ENCODE results near the gene CDX1.

CDX1 gene

DNA sequence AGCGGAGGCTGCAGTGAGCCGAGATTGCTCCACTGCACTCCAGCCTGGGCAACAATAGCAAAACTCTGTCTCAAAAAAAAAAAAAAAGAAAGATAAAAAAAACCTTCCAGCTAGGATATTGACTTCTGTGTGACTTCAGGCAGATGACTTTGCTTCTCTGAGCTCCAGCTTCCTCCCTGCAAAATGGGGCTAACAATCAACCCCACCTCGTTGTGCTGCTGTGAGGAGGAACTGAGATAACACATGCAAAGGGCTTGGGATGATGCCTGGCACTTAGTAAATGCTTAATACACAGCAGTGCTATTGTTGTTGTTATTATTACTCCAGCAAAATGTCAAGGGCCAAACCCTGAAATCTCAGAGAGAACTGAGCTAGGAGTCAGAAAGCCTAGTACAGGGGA is 3.5 kb upstream of the CDX1 start:
- no peak for DNase-seq (ENCODE audit: low read depth in 2 of 2)

DNA sequence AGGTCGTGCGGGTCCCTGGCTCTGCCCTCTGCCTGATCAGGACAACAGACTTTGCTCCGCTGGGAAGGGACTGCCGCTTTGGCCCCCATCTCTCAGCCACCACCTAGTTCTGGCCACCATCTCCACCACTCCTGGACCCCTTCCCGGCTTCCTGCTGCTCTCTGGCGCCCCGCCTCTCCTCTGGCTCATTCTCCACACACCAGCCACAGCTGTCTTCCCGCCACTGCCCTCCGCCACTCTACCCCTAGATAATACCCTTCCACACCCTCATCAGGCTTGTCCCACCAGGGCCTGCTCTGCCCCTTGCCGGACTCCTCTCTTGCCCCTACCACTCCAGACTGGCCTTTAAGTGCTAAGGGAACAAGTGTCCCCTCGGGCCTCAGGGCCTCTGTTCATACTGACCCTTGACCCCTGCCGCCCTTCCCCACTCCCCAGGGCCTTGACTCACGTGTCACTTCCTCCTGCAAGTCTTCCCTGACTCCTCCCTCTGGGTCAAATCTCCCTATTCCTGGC is 3.0 kb upstream of the CDX1 start:
- DNase-seq (ENCODE audit: low read depth in 2 of 2), result no peak

DNA sequence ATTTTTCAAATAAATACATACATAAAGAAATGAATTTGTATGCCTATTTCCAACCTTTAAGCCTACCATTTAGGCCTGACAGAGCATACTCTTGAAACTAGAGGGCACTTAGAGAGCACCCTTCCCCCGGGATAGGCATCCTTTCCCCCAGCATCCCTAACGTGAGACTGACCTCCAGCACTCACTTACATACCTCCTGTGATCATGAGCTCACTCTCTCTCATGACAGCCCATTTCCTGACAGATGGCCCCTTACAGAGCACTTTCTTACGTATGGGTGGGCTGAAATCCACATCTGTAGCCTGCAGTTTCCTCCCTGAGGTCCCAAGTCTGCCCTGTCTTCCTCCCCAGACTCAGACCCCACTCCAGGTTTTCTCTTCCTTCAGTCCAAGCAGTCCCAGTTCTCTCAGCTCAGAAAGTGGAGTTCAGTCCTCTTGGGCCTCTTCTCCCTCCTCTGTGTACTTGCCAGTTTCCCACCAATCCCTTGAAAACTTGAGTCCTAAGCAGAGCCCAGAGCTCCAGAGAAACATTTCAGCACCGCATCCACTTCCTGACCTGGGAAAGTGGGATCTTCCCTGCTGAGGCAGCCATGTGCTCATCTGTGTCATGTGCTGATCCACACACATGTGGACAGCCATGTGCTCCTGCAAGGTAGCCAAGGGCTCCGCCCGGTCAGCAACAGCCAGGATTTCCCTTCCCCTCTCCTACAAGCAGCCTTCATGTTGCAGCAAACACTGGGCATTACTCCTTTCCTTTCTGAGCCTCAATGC is 2.2 kb upstream of the CDX1 start:
- no peak for DNase-seq (ENCODE audit: low read depth in 2 of 2)

- DNase-seq (ENCODE audit: low read depth in 2 of 2), result no peak
These were observed 435 bp upstream of the CDX1 start for GRCh38 chr5:150166037-150166649.

- DNase-seq (ENCODE audit: low read depth in 2 of 2), result no peak
These were observed 903 bp downstream of the CDX1 start for GRCh38 chr5:150167512-150167850.

- DNase-seq (ENCODE audit: low read depth in 2 of 2), result no peak
These were observed 1.3 kb downstream of the CDX1 start for GRCh38 chr5:150167908-150168307.

DNA sequence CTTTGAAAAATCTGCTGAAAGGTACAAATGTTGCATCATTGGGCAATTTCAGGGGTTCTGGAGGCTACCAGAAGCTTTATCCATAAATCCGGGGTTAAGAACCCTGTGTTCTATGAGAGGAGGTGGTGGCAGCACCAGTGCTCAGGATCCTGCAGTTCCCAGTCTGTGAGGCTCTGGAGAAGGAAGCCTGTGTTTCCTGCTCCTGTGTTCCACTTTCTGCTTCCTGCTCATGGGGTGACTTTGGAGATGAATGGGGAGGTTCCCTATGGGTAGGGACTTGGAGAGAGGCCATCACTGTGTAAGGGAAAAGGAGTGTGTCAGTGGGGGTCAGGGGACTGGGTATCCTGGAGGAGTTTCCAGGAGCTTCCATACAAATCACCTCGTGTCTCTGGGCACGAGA is 2.3 kb downstream of the CDX1 start:
- no peak for DNase-seq (ENCODE audit: low read depth in 2 of 2)

DNA sequence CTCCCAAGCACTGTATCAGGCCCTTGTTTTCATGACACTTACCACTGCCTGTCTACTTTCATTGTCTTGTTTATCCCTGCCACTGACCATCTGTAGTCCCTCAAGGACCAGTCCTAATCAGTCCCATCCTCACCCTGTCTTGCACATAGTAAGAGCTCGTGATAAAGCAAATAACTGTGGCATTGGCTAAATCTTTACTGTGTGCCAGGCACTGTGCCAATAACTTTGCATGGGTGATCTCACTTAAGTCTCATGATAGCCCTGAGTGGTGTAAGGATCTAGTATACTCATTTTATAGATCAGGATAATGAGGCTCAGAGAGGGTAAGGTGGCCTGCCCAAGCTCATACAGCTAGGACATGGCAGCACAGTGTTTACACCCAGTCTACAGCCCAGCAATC is 5.6 kb downstream of the CDX1 start:
- no peak for DNase-seq (ENCODE audit: low read depth in 2 of 2)

DNA sequence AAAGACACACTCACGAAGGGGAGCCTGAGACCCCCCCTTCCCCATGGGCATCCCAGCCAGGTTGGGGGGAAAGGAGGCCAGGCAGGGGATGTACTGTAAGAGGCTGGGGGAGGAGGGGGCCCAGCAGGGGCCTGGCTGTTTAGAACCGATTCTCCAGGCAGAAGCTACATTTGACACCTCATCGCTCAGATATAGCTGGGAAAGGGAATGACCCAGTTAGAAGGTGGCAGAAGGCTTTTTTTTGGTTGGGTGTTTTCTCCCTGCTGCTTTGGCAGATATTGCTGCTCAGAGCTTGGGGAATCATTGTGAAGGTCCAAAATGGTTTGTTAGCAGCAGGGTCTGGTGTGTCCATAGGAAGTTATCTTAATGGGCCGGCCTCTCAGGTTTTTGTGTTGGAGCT is 6.0 kb downstream of the CDX1 start:
- no peak for DNase-seq (ENCODE audit: low read depth in 2 of 2)

DNA sequence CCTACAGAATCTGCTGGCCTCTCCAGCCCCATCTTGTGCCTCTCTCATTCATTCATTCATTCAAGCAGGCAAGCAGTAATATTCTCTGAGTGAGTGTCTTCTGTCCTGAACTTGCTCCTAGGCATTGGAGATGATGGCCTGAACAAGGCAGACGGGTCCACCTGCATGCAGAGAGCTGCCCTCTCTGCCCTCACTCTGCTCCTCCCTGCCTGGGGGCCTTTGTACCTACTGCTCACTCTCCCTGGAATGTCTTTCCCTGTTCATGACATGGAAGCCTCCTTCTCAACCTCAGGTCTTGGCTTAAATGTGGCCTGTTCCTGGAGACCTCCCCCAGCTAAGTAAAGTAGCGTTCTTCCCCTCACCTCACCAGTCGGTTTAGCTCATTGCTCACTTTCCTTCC is 6.6 kb downstream of the CDX1 start:
- no peak for DNase-seq (ENCODE audit: low read depth in 2 of 2)

DNA sequence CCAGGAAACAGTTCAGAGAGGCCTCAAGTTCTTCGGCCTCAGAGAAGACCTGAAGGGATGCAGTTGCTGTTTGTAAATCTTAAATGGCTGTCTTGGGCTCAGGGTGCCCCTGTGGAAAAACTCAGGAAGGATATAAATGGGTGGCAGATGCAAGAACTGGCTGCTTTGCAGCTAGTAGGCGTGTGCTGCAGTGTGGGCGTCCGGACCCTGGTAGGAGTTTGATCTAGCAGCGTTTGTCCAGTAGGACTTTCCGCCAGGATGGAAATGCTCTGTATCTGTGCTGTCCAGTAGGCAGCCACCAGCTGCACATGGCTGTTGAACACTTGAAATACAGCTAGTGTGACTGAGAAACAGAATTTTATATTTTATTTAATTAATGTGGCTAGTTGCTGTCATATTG is 7.7 kb downstream of the CDX1 start:
- no peak for DNase-seq (ENCODE audit: low read depth in 2 of 2)

DNA sequence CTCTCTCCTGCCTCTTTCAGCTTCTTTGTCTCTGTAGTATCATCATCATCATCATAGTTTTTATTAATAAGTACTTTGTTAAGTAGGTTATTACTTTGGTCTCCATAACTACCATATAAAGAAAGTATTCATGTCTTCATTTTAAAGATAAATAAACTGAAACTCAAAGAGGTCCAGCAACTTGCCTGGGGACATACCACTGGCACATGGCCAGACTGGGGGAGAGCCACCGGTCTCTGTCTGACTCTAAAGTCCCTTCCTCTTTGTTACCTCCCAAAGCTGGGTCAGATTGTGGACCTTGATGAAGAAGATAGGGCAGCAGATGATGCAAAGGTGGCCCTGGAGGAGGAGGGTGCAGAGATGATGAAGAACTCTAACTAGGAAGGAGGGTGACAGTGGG is 8.5 kb downstream of the CDX1 start:
- no peak for DNase-seq (ENCODE audit: low read depth in 2 of 2)

GRCh38 chr5:150175536-150175935 is 9.0 kb downstream of the CDX1 start:
- DNase-seq (ENCODE audit: low read depth in 2 of 2), result no peak

- no peak for DNase-seq (ENCODE audit: low read depth in 2 of 2)
These were observed 10.3 kb downstream of the CDX1 start for GRCh38 chr5:150176745-150177477.

- no peak for DNase-seq (ENCODE audit: low read depth in 2 of 2)
These were observed 11.1 kb downstream of the CDX1 start for GRCh38 chr5:150177721-150178120.

DNA sequence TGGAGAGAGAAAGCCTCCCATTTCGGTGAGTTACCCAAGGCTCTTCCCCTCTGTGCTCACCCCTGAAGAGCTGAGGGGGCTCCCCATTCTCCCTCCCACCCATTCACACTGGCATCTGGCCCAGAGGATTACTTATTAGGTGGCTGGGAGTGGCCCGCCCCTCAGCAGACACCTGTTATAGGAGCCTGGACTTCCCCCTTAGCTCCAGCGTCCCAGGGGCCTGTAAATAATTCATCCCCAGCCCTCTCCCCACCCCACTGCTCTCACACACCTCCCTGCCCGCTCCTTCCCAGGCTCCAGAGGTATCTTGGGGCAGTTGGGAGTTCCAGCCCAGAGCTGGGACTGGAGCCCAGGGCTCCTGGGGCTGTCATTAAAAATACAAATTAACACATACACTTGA is 11.7 kb downstream of the CDX1 start:
- DNase-seq (ENCODE audit: low read depth in 2 of 2), result no peak

- DNase-seq (ENCODE audit: low read depth in 2 of 2), result no peak
These were observed 12.5 kb downstream of the CDX1 start for GRCh38 chr5:150179019-150179620.

DNA sequence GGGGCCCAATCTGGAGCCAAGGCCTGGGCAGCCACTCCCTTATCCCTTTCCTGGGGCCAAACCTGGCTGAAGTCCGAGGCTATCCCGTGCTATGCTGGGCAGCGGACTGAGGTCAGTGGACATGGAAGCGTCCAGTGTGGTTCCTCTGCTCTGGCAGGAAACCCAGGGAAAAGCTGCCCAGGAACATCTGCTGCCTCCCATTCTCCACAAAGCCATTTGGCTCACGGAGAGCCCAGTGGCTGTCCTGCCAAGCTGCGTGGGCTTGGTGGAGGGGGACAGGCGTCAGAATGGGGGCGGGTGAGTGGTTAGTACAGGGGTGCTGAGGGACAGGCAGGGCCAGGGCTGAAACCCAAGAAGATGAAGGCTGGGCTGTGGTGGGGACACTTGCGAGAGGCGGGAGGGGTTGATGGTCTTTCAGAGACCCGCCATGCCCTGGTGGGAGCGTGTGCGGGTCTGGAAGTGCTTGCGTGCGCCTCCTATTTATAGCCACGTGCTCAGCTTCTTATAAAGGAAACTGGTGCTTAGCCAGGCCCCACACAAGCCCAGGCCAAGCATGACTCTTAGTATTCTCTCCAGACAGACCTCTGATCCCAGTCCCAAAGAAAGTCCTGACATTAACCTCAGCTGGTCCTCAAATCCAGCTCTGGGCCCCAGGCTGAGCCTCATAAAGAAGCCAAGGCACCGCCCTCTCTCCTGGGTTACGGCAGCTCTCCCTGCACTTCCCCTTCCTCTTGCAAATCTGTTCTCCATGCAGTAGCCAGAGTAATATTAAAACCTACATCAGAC is 13.9 kb downstream of the CDX1 start:
- DNase-seq (ENCODE audit: low read depth in 2 of 2), result no peak

GRCh38 chr5:150181027-150181426 is 14.4 kb downstream of the CDX1 start:
- DNase-seq (ENCODE audit: low read depth in 2 of 2), result no peak

DNA sequence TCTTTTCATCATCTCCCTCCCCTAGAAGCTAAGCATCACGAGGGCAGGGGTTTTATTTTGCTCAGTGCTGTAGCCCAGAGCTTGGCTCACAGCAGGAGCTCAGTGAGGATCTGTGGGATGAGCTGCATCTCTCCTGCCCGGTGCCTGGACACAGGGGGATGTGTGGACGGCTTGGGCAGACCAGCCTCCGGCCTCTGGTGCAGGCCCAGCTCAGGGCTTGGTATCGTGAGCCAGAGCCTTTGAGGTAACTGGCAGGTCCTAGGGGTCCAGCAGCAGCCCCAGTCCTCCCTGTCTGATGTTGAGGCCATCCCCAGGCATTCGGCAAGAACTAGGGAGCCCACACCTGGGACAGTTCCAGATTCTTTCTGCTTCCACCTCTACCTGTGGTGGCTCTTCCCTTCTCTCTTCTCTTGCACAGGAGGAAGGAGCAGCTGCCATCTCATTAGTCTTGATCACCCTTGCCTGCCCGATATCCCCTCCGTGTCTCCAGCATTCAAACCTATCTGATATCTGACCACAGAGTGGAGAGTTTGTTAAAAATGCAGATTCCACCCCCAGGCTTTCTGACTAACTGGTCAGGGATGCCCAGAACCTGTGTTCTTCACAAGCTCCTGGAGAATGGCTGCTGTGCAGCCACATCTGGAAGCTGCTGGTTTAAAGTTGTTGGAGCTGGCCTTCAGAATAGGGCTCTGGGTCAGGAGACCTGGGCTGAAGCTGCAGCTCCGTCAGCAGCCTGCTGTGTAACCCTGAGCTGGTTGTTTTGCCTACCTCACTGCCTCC is 15.4 kb downstream of the CDX1 start:
- DNase-seq (ENCODE audit: low read depth in 2 of 2), result no peak

- DNase-seq (ENCODE audit: low read depth in 2 of 2), result no peak
These were observed 16.2 kb downstream of the CDX1 start for GRCh38 chr5:150182774-150183173.

Data from stimulated activated CD8-positive, alpha-beta memory T cell treated with anti-CD3 and anti-CD28 coated beads, Interleukin-15, amount 100 ng/mL, for 4 hours (primary cell).